CD4-positive, alpha-beta T cell treated with Interleukin-4 for 4 hours (primary cell): ENCODE data around the gene SALL1.

ENCODE experiments used
- DNase-seq: peaks from one replicate; pipeline ENCODE4 v3.0.0-alpha.2; 2020

SALL1 gene

GRCh38 chr16:51139568-51139967 is 11.5 kb downstream of the SALL1 start:
- DNase-seq, result no peak

GRCh38 chr16:51138178-51138577 is 12.9 kb downstream of the SALL1 start:
- DNase-seq, result no peak

GRCh38 chr16:51137097-51137496 is 14.0 kb downstream of the SALL1 start:
- DNase-seq, result no peak

- no peak for DNase-seq
Measured at GRCh38 chr16:51134876-51135275, 16.2 kb downstream of the SALL1 start.

- DNase-seq, result no peak
Measured at GRCh38 chr16:51134269-51134812, 16.7 kb downstream of the SALL1 start.

- no peak for DNase-seq
Measured at GRCh38 chr16:51133688-51134087, 17.4 kb downstream of the SALL1 start.

GRCh38 chr16:51133183-51133582 is 17.9 kb downstream of the SALL1 start:
- no peak for DNase-seq

- no peak for DNase-seq
Measured at GRCh38 chr16:51132490-51133115, 18.5 kb downstream of the SALL1 start.

GRCh38 chr16:51131619-51132018 is 19.5 kb downstream of the SALL1 start:
- no peak for DNase-seq

- no peak for DNase-seq
Measured at GRCh38 chr16:51129105-51129504, 22.0 kb downstream of the SALL1 start.

GRCh38 chr16:51125992-51126391 is 25.1 kb downstream of the SALL1 start:
- no peak for DNase-seq

- DNase-seq, result no peak
Measured at GRCh38 chr16:51124896-51125295, 26.2 kb downstream of the SALL1 start.

- no peak for DNase-seq
Measured at GRCh38 chr16:51121850-51122249, 29.2 kb downstream of the SALL1 start.

GRCh38 chr16:51120730-51121347 is 30.2 kb downstream of the SALL1 start:
- no peak for DNase-seq

- no peak for DNase-seq
Measured at GRCh38 chr16:51119973-51120729, 30.9 kb downstream of the SALL1 start.

- DNase-seq, result no peak
Measured at GRCh38 chr16:51119556-51119955, 31.5 kb downstream of the SALL1 start.

GRCh38 chr16:51116353-51116752 is 34.7 kb downstream of the SALL1 start:
- no peak for DNase-seq

GRCh38 chr16:51114382-51114781 is 36.7 kb downstream of the SALL1 start:
- DNase-seq, result no peak

GRCh38 chr16:51113236-51114125 is 37.6 kb downstream of the SALL1 start:
- no peak for DNase-seq

- DNase-seq, result no peak
Measured at GRCh38 chr16:51112323-51112722, 38.7 kb downstream of the SALL1 start.

- DNase-seq, result no peak
Measured at GRCh38 chr16:51111759-51112158, 39.3 kb downstream of the SALL1 start.

- DNase-seq, result no peak
Measured at GRCh38 chr16:51110700-51111157, 40.3 kb downstream of the SALL1 start.

- no peak for DNase-seq
Measured at GRCh38 chr16:51109173-51109572, 41.9 kb downstream of the SALL1 start.
